Smooth muscle cell (in vitro differentiated cells): ENCODE results near the gene RTP2. TPM values are rescaled to one million over a fixed set of nuclear protein-coding genes. Genes with fewer than 3 reads are reported as not detected.

Source experiments
- DNase-seq: peaks from one replicate; lab custom pipeline; 2025; ENCODE audit not compliant: unreplicated experiment; lab: John Stamatoyannopoulos, UW
- H2AFZ ChIP-seq: fragments of 200-600 bp; sonication (generic); 2 replicates; pipeline ENCODE4 v1.6.0; 2016; ENCODE audit warnings: antibody characterized with exemption, low read depth, mild to moderate bottlenecking
- H3F3A ChIP-seq: fragments of 200-600 bp; sonication (generic); 2 replicates; pipeline ENCODE4 v1.6.0; 2017; ENCODE audit warnings: antibody characterized with exemption, low read depth
- H3K27ac ChIP-seq: fragments of 200-600 bp; sonication (generic); 2 replicates; pipeline ENCODE4 v1.5.1; 2016; ENCODE audit warnings: low read depth, mild to moderate bottlenecking
- H3K27me3 ChIP-seq: fragments of 200-600 bp; sonication (generic); 2 replicates; pipeline ENCODE4 v1.6.1; 2016; ENCODE audit warnings: low read depth, mild to moderate bottlenecking
- H3K36me3 ChIP-seq: fragments of 200-600 bp; sonication (generic); 2 replicates; pipeline ENCODE4 v1.5.1; 2016; ENCODE audit warnings: low read depth
- H3K4me1 ChIP-seq: fragments of 200-600 bp; sonication (generic); 2 replicates; pipeline ENCODE4 v1.5.1; 2016; ENCODE audit warnings: low read depth
- H3K4me2 ChIP-seq: fragments of 200-600 bp; sonication (generic); 2 replicates; pipeline ENCODE4 v1.6.0; 2016; ENCODE audit warnings: mild to moderate bottlenecking
- H3K4me3 ChIP-seq: fragments of 200-600 bp; sonication (generic); 2 replicates; pipeline ENCODE4 v1.5.1; 2016; ENCODE audit warnings: mild to moderate bottlenecking
- H3K79me2 ChIP-seq: fragments of 200-600 bp; sonication (generic); 2 replicates; pipeline ENCODE4 v1.6.0; 2016; ENCODE audit warnings: low read depth, mild to moderate bottlenecking
- H3K9ac ChIP-seq: fragments of 200-600 bp; sonication (generic); 2 replicates; pipeline ENCODE4 v1.6.0; 2016; ENCODE audit warnings: low read depth
- H3K9me3 ChIP-seq: fragments of 200-600 bp; sonication (generic); replicated peaks from 2 replicates; pipeline ENCODE4 v1.5.1; 2016; ENCODE audit warnings: low read depth
- H4K20me1 ChIP-seq: fragments of 200-600 bp; sonication (generic); 2 replicates; pipeline ENCODE4 v1.6.0; 2016; ENCODE audit warnings: low read depth
- WGBS: methylation state at CpG from one replicate; pipeline ENCODE4 v1.1.7; 2016; ENCODE audit warnings: low lambda C conversion rate; 5-methylcytosine and 5-hydroxymethylcytosine counted together
- polyA plus RNA-seq: library from polyadenylated mRNA; unstranded; fragments of >200 nt; fragmentation: Nextera tagmentation; extraction: Ambion mirVana; gene quantifications from 2 replicates; pipeline ENCODE4 v1.2.1, GENCODE V29; 2016
- total RNA-seq: library from RNA; depleted of rRNA; stranded (reverse); fragments of >200 nt; gene quantifications from 2 replicates; pipeline ENCODE4 v1.2.3, GENCODE V29; 2014
- TF ChIP-seq, protein P1 (sequence below): fragments of 200-600 bp; sonication (generic); IDR thresholded peaks from 2 replicates; pipeline ENCODE4 v1.5.1; 2017; ENCODE audit warnings: borderline replicate concordance, mild to moderate bottlenecking, antibody characterized with exemption; ENCODE audit not compliant: insufficient read depth, poor library complexity, severe bottlenecking

Gene RTP2
- total and polyA plus RNA-seq, 2 experiments from 2014 or later, result not detected

GRCh38 chr3:187722206-187722612 is 19.9 kb upstream of the RTP2 start:
- no peak overlapping the region for H2AFZ ChIP-seq
- no peak for DNase-seq
- no peak overlapping the region for H3K27ac ChIP-seq
- peaks cover 4% of the 10 kb centered on the region for H3K4me1 ChIP-seq
- no peaks in the 10 kb centered on the region for H3K27me3 ChIP-seq
- H3K4me2 ChIP-seq, result no peak overlapping the region
- H3K9me3 ChIP-seq, result no peaks in the 10 kb centered on the region
- TF ChIP-seq, protein P1, sequence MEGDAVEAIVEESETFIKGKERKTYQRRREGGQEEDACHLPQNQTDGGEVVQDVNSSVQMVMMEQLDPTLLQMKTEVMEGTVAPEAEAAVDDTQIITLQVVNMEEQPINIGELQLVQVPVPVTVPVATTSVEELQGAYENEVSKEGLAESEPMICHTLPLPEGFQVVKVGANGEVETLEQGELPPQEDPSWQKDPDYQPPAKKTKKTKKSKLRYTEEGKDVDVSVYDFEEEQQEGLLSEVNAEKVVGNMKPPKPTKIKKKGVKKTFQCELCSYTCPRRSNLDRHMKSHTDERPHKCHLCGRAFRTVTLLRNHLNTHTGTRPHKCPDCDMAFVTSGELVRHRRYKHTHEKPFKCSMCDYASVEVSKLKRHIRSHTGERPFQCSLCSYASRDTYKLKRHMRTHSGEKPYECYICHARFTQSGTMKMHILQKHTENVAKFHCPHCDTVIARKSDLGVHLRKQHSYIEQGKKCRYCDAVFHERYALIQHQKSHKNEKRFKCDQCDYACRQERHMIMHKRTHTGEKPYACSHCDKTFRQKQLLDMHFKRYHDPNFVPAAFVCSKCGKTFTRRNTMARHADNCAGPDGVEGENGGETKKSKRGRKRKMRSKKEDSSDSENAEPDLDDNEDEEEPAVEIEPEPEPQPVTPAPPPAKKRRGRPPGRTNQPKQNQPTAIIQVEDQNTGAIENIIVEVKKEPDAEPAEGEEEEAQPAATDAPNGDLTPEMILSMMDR, result no peak
- 92% methylated on average over 10 of the region's 10 CpGs for WGBS
- no peak overlapping the region for H3K9ac ChIP-seq
- H3F3A ChIP-seq, result no peaks in the 10 kb centered on the region
- H3K4me3 ChIP-seq, result no peak overlapping the region
- peaks cover 26% of the 10 kb centered on the region for H3K36me3 ChIP-seq
- peaks cover 19% of the 10 kb centered on the region for H4K20me1 ChIP-seq
- H3K79me2 ChIP-seq, result no peaks in the 10 kb centered on the region

GRCh38 chr3:187721055-187721454 is 18.7 kb upstream of the RTP2 start:
- Histone ChIP-seq H3K27ac (no peak overlapping the region), H3K79me2 (no peaks in the 10 kb centered on the region), H3K27me3 (no peaks in the 10 kb centered on the region), H3K9me3 (no peaks in the 10 kb centered on the region), H3K9ac (no peak overlapping the region), H4K20me1 (peaks cover 8% of the 10 kb centered on the region), H3K4me3 (no peak overlapping the region), H3K4me1 (peaks cover 4% of the 10 kb centered on the region), H2AFZ (no peak overlapping the region), H3K4me2 (no peak overlapping the region), H3K36me3 (peaks cover 22% of the 10 kb centered on the region), H3F3A (no peaks in the 10 kb centered on the region)
- TF ChIP-seq, protein P1, result no peak
- WGBS, result 92% methylated on average over 8 of the region's 8 CpGs
- no peak for DNase-seq

DNA sequence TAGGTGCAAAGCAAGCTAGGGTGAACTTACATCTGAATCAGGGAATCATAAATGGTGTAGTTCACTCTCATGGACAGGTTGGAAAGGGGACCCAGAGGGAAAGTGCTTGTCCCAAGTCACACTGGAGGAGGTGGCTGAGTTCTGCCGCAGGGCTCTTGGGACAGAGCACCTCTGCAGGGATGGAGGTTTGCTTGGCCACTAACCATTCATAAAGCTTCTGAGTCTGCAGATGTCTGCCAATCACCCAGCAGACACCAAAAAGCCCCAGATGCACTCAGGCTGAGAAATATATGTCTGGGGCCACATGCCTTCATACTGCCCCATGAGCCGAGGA is 17.9 kb upstream of the RTP2 start:
- Histone ChIP-seq H3K4me3 (no peak overlapping the region), H3K9me3 (no peaks in the 10 kb centered on the region), H3K36me3 (peaks cover 18% of the 10 kb centered on the region), H3K9ac (no peak overlapping the region), H3K79me2 (no peaks in the 10 kb centered on the region), H3K4me2 (no peak overlapping the region), H3K4me1 (peaks cover 4% of the 10 kb centered on the region), H2AFZ (no peak overlapping the region), H3K27me3 (no peaks in the 10 kb centered on the region), H3F3A (no peaks in the 10 kb centered on the region), H3K27ac (no peak overlapping the region), H4K20me1 (peaks cover under 1% of the 10 kb centered on the region)
- TF ChIP-seq, protein P1, result no peak
- no peak for DNase-seq
- 98% methylated on average over 2 of the region's 2 CpGs for WGBS

- WGBS, result 81% methylated on average over 6 of the region's 6 CpGs
- Histone ChIP-seq H3K4me3 (no peak overlapping the region), H3K27me3 (no peaks in the 10 kb centered on the region), H3K4me2 (no peak overlapping the region), H3F3A (no peaks in the 10 kb centered on the region), H4K20me1 (no peaks in the 10 kb centered on the region), H3K9ac (no peak overlapping the region), H3K27ac (no peak overlapping the region), H3K4me1 (peaks cover 4% of the 10 kb centered on the region), H3K79me2 (no peaks in the 10 kb centered on the region), H2AFZ (no peak overlapping the region), H3K36me3 (peaks cover 18% of the 10 kb centered on the region), H3K9me3 (no peaks in the 10 kb centered on the region)
- DNase-seq, result no peak
- TF ChIP-seq, protein P1, result no peak
Observed at GRCh38 chr3:187719628-187720336, 17.4 kb upstream of the RTP2 start.
